ENCODE results near the gene MAP3K2.
A peak's percentile ranks its signal among the peaks of the same experiment; 100 is the strongest.

MAP3K2 gene

GRCh38 chr2:127392133-127392827 is 4.5 kb upstream of the MAP3K2 start:
- Histone ChIP-seq H3K9me3 (ENCODE audit: insufficient read depth, low read depth, low read length) (no peaks in the 10 kb centered on the region), H3K4me1 (ENCODE audit: insufficient read depth, low read length, poor library complexity, severe bottlenecking) (peaks cover 25% of the 10 kb centered on the region), H3K9me2 (replicated peaks; ENCODE audit: low read depth, low read length) (no peaks in the 10 kb centered on the region), H3K4me3 (ENCODE audit: low read length, poor library complexity, severe bottlenecking) (no peak overlapping the region), H4K20me1 (ENCODE audit: insufficient read depth, low read length, poor library complexity, severe bottlenecking) (no peaks in the 10 kb centered on the region), H2AFZ (ENCODE audit: low read length) (no peak overlapping the region), H3K27me3 (ENCODE audit: insufficient read depth, low read length, poor library complexity, severe bottlenecking) (peaks cover 3% of the 10 kb centered on the region), H3K79me2 (ENCODE audit: insufficient read depth, low read length) (no peaks in the 10 kb centered on the region; the same call in 1 of the 2 replicates), H3K4me2 (ENCODE audit: low read depth, low read length, poor library complexity, severe bottlenecking) (no peak overlapping the region), H3K36me3 (ENCODE audit: insufficient read depth, low read length) (no peaks in the 10 kb centered on the region), H3F3A (ENCODE audit: low read depth) (peaks cover 3% of the 10 kb centered on the region; the same call in 1 of the 2 replicates), H3K9ac (ENCODE audit: low read depth, low read length, poor library complexity, severe bottlenecking) (no peak overlapping the region)
- TF ChIP-seq, protein P1, sequence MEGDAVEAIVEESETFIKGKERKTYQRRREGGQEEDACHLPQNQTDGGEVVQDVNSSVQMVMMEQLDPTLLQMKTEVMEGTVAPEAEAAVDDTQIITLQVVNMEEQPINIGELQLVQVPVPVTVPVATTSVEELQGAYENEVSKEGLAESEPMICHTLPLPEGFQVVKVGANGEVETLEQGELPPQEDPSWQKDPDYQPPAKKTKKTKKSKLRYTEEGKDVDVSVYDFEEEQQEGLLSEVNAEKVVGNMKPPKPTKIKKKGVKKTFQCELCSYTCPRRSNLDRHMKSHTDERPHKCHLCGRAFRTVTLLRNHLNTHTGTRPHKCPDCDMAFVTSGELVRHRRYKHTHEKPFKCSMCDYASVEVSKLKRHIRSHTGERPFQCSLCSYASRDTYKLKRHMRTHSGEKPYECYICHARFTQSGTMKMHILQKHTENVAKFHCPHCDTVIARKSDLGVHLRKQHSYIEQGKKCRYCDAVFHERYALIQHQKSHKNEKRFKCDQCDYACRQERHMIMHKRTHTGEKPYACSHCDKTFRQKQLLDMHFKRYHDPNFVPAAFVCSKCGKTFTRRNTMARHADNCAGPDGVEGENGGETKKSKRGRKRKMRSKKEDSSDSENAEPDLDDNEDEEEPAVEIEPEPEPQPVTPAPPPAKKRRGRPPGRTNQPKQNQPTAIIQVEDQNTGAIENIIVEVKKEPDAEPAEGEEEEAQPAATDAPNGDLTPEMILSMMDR (conservative IDR thresholded peaks at IDR 0.05; ENCODE audit: low read length), result no peak
- no peak for TF ChIP-seq EZH2phosphoT487 (IDR thresholded peaks at IDR 0.05; ENCODE audit: borderline replicate concordance)

DNA sequence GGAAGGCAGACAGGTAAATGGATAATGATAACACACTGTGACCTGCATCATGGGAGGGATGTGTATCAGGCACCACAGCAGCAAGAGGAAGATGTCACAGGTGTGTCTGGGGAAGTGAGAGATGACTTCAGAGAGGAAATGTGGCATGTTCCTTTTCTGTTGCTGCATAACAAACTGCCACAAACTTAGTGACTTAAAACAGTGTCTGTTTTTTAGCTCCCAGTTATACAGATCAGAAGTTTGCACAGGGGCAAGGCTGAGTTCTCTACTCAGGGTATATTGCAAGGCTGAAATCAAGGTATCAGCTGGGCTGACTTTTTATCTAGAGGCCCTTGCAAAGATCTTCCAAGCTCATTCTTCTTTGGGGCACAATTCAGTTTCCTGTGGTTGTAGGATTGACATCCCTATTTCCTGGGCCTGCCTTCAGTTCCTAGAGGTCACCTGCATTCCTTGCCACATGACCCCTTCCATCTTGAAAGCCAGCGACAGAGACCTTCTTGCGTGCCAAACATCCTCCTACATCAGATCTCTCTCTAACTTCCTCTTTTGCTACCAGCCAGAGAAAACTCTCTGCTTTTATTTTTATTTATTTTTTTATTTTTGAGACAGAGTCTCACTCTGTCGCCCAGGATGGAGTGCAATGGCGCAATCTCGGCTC is 2.1 kb upstream of the MAP3K2 start:
- Histone ChIP-seq H3K4me3 (ENCODE audit: low read length, poor library complexity, severe bottlenecking) (no peak overlapping the region), H3K9me3 (ENCODE audit: insufficient read depth, low read depth, low read length) (no peaks in the 10 kb centered on the region), H3K4me1 (ENCODE audit: insufficient read depth, low read length, poor library complexity, severe bottlenecking) (peaks cover 43% of the 10 kb centered on the region), H3K79me2 (ENCODE audit: insufficient read depth, low read length) (peaks cover 22% of the 10 kb centered on the region), H3K27me3 (ENCODE audit: insufficient read depth, low read length, poor library complexity, severe bottlenecking) (peaks cover 3% of the 10 kb centered on the region), H3K9ac (ENCODE audit: low read depth, low read length, poor library complexity, severe bottlenecking) (no peak overlapping the region), H3F3A (ENCODE audit: low read depth) (peaks cover 3% of the 10 kb centered on the region; the same call in 1 of the 2 replicates), H4K20me1 (ENCODE audit: insufficient read depth, low read length, poor library complexity, severe bottlenecking) (peaks cover 22% of the 10 kb centered on the region), H3K4me2 (ENCODE audit: low read depth, low read length, poor library complexity, severe bottlenecking) (peak overlapping the region; percentile 99), H3K36me3 (ENCODE audit: insufficient read depth, low read length) (no peaks in the 10 kb centered on the region), H2AFZ (ENCODE audit: low read length) (no peak overlapping the region), H3K9me2 (replicated peaks; ENCODE audit: low read depth, low read length) (no peaks in the 10 kb centered on the region)
- TF ChIP-seq, protein P1 (conservative IDR thresholded peaks at IDR 0.05; ENCODE audit: low read length), result no peak
- no peak for TF ChIP-seq EZH2phosphoT487 (IDR thresholded peaks at IDR 0.05; ENCODE audit: borderline replicate concordance)

DNA sequence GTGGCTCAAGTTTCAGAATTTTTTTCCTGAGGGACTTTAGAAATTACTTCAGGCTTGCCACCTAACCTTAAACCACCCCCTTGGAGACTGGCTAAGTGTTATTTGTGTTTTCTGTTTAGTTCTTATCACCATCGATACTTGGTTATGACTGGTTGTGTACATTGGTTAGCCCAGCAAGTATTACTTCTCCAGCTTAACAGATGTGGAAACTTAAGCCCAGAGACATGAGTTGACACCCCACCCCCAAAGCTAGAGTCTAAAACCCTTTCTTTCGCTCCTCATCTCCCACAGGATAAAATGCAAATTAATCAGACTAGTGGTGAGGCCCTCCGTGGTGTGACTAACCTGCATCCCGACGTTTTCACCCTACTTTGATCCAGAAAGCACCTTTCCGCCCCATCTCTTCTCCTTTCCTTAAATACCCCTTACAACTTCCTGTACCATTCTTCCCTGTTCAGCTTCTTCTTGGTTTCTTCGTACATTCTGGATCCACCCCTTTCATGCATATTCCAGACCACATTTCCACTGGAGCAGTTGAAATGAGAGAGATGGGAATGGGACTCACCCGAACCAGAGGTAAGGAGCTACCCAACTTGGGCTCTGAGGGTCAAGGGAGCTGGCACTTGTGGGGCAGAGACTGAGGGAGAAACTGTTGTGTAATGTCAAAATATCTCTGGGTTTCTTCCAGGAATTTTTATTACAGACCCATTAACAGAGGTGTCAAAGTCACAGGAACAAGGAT is 819 bp upstream of the MAP3K2 start:
- Histone ChIP-seq H4K20me1 (ENCODE audit: insufficient read depth, low read length, poor library complexity, severe bottlenecking) (peaks cover 30% of the 10 kb centered on the region), H3K9me2 (replicated peaks; ENCODE audit: low read depth, low read length) (no peaks in the 10 kb centered on the region), H2AFZ (ENCODE audit: low read length) (peak overlapping the region; percentile 95), H3F3A (ENCODE audit: low read depth) (peaks cover 3% of the 10 kb centered on the region; the same call in 1 of the 2 replicates), H3K4me1 (ENCODE audit: insufficient read depth, low read length, poor library complexity, severe bottlenecking) (peaks cover 47% of the 10 kb centered on the region), H3K27me3 (ENCODE audit: insufficient read depth, low read length, poor library complexity, severe bottlenecking) (peaks cover 3% of the 10 kb centered on the region), H3K4me3 (ENCODE audit: low read length, poor library complexity, severe bottlenecking) (peak overlapping the region; percentile 88), H3K4me2 (ENCODE audit: low read depth, low read length, poor library complexity, severe bottlenecking) (peak overlapping the region; percentile 99), H3K36me3 (ENCODE audit: insufficient read depth, low read length) (no peaks in the 10 kb centered on the region), H3K9ac (ENCODE audit: low read depth, low read length, poor library complexity, severe bottlenecking) (peak overlapping the region; percentile 82), H3K79me2 (ENCODE audit: insufficient read depth, low read length) (peaks cover 32% of the 10 kb centered on the region), H3K9me3 (ENCODE audit: insufficient read depth, low read depth, low read length) (no peaks in the 10 kb centered on the region)
- TF ChIP-seq, protein P1 (conservative IDR thresholded peaks at IDR 0.05; ENCODE audit: low read length), result no peak
- no peak for TF ChIP-seq EZH2phosphoT487 (IDR thresholded peaks at IDR 0.05; ENCODE audit: borderline replicate concordance)

Data from Loucy (cell line).